ENCODE data around the gene ANKRD1. TPM values are rescaled to one million over a fixed set of nuclear protein-coding genes. Genes with fewer than 3 reads are reported as not detected.

Gene ANKRD1
- total and polyA plus RNA-seq, 2 donors (not counting 1 experiment from before 2014, with no cell fraction given), result not detected

- DNase-seq (no peak), ATAC-seq (ENCODE audit: low read depth) (no peak)
- H3K9me3 Mint-ChIP-seq (ENCODE audit: insufficient read depth), result no peaks in the 10 kb centered on the region
- intact Hi-C loops (cut with micrococcal nuclease), result no loop called here
- CTCF ChIA-PET, result no interaction called here
- H3K27ac Mint-ChIP-seq, result no peak overlapping the region
- no peaks in the 10 kb centered on the region for H3K4me1 Mint-ChIP-seq
- POLR2A ChIA-PET, result no interaction called here
- no peaks in the 10 kb centered on the region for H4K20me1 ChIP-seq (ENCODE audit: control insufficient read depth, insufficient read depth, low read length, poor library complexity, severe bottlenecking)
- no peaks in the 10 kb centered on the region for H3K36me3 ChIP-seq (replicated peaks in 1 of 2; ENCODE audit: control extremely low read depth in 1 of 2, control insufficient read depth in 1 of 2, extremely low read depth in 1 of 2, insufficient read depth in 2 of 2, low read length in 1 of 2)
- no peak overlapping the region for H3K4me3 ChIP-seq (ENCODE audit: control extremely low read depth in 1 of 5, extremely low read depth in 1 of 5, insufficient read depth in 1 of 5, low read depth in 2 of 5, low read length in 4 of 5)
- no peak overlapping the region for H3K9ac ChIP-seq (ENCODE audit: low read length)
- H3K79me2 ChIP-seq (ENCODE audit: control insufficient read depth, insufficient read depth, low read length), result no peaks in the 10 kb centered on the region
- no peaks in the 10 kb centered on the region for H3K27me3 ChIP-seq (replicated peaks in 1 of 4; ENCODE audit: control extremely low read depth in 1 of 4, control insufficient read depth in 3 of 4, insufficient read depth in 4 of 4, low read length in 3 of 4)
- H3K4me1 ChIP-seq (ENCODE audit: control insufficient read depth in 2 of 2, insufficient read depth in 2 of 2, low read length in 2 of 2), result no peaks in the 10 kb centered on the region
- no peaks in the 10 kb centered on the region for H3K27me3 Mint-ChIP-seq
- H3K4me3 Mint-ChIP-seq, result no peak overlapping the region
- H2AFZ ChIP-seq (ENCODE audit: insufficient read depth, low read depth, low read length, poor library complexity, severe bottlenecking), result no peak overlapping the region
- H3K9me3 ChIP-seq (ENCODE audit: control extremely low read depth in 1 of 3, control insufficient read depth in 2 of 3, insufficient read depth in 1 of 3, low read length in 2 of 3), result peaks cover 0 to 3% (median 0%) of the 10 kb centered on the region in 3 donors
- H3K27ac ChIP-seq (ENCODE audit: low read length in 2 of 2), result no peak overlapping the region
- H3K4me2 ChIP-seq (replicated peaks; ENCODE audit: low read depth, low read length, poor library complexity, severe bottlenecking), result no peak overlapping the region
- TF ChIP-seq, protein P1, sequence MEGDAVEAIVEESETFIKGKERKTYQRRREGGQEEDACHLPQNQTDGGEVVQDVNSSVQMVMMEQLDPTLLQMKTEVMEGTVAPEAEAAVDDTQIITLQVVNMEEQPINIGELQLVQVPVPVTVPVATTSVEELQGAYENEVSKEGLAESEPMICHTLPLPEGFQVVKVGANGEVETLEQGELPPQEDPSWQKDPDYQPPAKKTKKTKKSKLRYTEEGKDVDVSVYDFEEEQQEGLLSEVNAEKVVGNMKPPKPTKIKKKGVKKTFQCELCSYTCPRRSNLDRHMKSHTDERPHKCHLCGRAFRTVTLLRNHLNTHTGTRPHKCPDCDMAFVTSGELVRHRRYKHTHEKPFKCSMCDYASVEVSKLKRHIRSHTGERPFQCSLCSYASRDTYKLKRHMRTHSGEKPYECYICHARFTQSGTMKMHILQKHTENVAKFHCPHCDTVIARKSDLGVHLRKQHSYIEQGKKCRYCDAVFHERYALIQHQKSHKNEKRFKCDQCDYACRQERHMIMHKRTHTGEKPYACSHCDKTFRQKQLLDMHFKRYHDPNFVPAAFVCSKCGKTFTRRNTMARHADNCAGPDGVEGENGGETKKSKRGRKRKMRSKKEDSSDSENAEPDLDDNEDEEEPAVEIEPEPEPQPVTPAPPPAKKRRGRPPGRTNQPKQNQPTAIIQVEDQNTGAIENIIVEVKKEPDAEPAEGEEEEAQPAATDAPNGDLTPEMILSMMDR (IDR thresholded peaks at IDR 0.05), result no peak
- no peak for TF ChIP-seq EZH2 (IDR thresholded peaks at IDR 0.05; ENCODE audit: borderline replicate concordance, insufficient read depth, low read depth, low read length, poor library complexity, severe bottlenecking)
Measured at GRCh38 chr10:90966146-90966545, 45.3 kb upstream of the ANKRD1 start.

- Mint-ChIP-seq H3K27me3 (no peaks in the 10 kb centered on the region), H3K4me3 (no peak overlapping the region), H3K9me3 (ENCODE audit: insufficient read depth) (no peaks in the 10 kb centered on the region), H3K27ac (no peak overlapping the region), H3K4me1 (no peaks in the 10 kb centered on the region)
- CTCF ChIA-PET, result no interaction called here
- Histone ChIP-seq H3K4me1 (ENCODE audit: control insufficient read depth in 2 of 2, insufficient read depth in 2 of 2, low read length in 2 of 2) (no peaks in the 10 kb centered on the region), H3K79me2 (ENCODE audit: control insufficient read depth, insufficient read depth, low read length) (no peaks in the 10 kb centered on the region), H3K27ac (ENCODE audit: low read length in 2 of 2) (no peak overlapping the region), H3K27me3 (replicated peaks in 1 of 4; ENCODE audit: control extremely low read depth in 1 of 4, control insufficient read depth in 3 of 4, insufficient read depth in 4 of 4, low read length in 3 of 4) (no peaks in the 10 kb centered on the region), H3K36me3 (replicated peaks in 1 of 2; ENCODE audit: control extremely low read depth in 1 of 2, control insufficient read depth in 1 of 2, extremely low read depth in 1 of 2, insufficient read depth in 2 of 2, low read length in 1 of 2) (no peaks in the 10 kb centered on the region), H3K9ac (ENCODE audit: low read length) (no peak overlapping the region), H3K9me3 (ENCODE audit: control extremely low read depth in 1 of 3, control insufficient read depth in 2 of 3, insufficient read depth in 1 of 3, low read length in 2 of 3) (peaks cover 0 to 3% (median 0%) of the 10 kb centered on the region in 3 donors), H2AFZ (ENCODE audit: insufficient read depth, low read depth, low read length, poor library complexity, severe bottlenecking) (no peak overlapping the region), H4K20me1 (ENCODE audit: control insufficient read depth, insufficient read depth, low read length, poor library complexity, severe bottlenecking) (no peaks in the 10 kb centered on the region), H3K4me3 (ENCODE audit: control extremely low read depth in 1 of 5, extremely low read depth in 1 of 5, insufficient read depth in 1 of 5, low read depth in 2 of 5, low read length in 4 of 5) (no peak overlapping the region), H3K4me2 (replicated peaks; ENCODE audit: low read depth, low read length, poor library complexity, severe bottlenecking) (no peak overlapping the region)
- TF ChIP-seq EZH2 (IDR thresholded peaks at IDR 0.05; ENCODE audit: borderline replicate concordance, insufficient read depth, low read depth, low read length, poor library complexity, severe bottlenecking), result no peak
- TF ChIP-seq, protein P1 (IDR thresholded peaks at IDR 0.05), result no peak
- POLR2A ChIA-PET, result no interaction called here
- ATAC-seq (ENCODE audit: low read depth) (no peak), DNase-seq (no peak)
- 100% methylated on average over 1 of the region's 2 CpGs for WGBS (ENCODE audit: insufficient coverage)
- intact Hi-C loops (cut with micrococcal nuclease), result no loop called here
Measured at GRCh38 chr10:90965720-90966119, 44.8 kb upstream of the ANKRD1 start.

Data from B cell (primary cell).